Loucy (cell line): ENCODE results near the gene CDK18.

Source experiments
- CTCF ChIP-seq: fragments of 200-600 bp; sonication (generic); conservative IDR thresholded peaks from 2 replicates; pipeline ENCODE4 v1.5.1; 2014; ENCODE audit warnings: mild to moderate bottlenecking, antibody characterized with exemption, low read length
- EZH2phosphoT487 ChIP-seq: fragments of 200-600 bp; IDR thresholded peaks from 2 replicates; pipeline ENCODE4 v1.6.1; 2018; ENCODE audit warnings: antibody characterized with exemption, mild to moderate bottlenecking, moderate library complexity, borderline replicate concordance

- TF ChIP-seq CTCF (no peak), EZH2phosphoT487 (no peak)
Measured at GRCh38 chr1:205495237-205495823, 9.1 kb upstream of the CDK18 start.
